SU-DHL-6 (cell line): ENCODE data around the gene NFE2L3.
A peak's percentile ranks its signal among the peaks of the same experiment; 100 is the strongest.
"Not testable (repeated sequence)": the region's sequence is repeated elsewhere in the genome, so short reads cannot be mapped to it uniquely, and the experiment has no call there.

ENCODE experiments used
- H2AFZ ChIP-seq: fragments of 200-600 bp; sonication (generic); 2 replicates; pipeline ENCODE4 v1.6.1; 2014; ENCODE audit warnings: low read depth, mild to moderate bottlenecking, moderate library complexity, mixed read lengths, antibody characterized with exemption, low read length; ENCODE audit not compliant: severe bottlenecking
- H3F3A ChIP-seq: fragments of 200-600 bp; shearing (Covaris generic); 2 replicates; pipeline ENCODE4 v1.6.0; 2016; ENCODE audit warnings: antibody characterized with exemption, mild to moderate bottlenecking; ENCODE audit not compliant: insufficient read depth
- H3K27ac ChIP-seq: fragments of 200-600 bp; sonication (generic); 2 replicates; pipeline ENCODE4 v1.5.1; 2016; ENCODE audit warnings: low read depth, mild to moderate bottlenecking, low read length, moderate library complexity, mixed read lengths
- H3K27me3 ChIP-seq: fragments of 200-600 bp; sonication (generic), shearing (Covaris generic); 2 replicates; pipeline ENCODE4 v1.6.0; 2014; ENCODE audit warnings: mild to moderate bottlenecking, low read length
- H3K36me3 ChIP-seq: fragments of 200-600 bp; sonication (generic); 2 replicates; pipeline ENCODE4 v1.6.1; 2014; ENCODE audit warnings: mild to moderate bottlenecking, low read length, mixed read lengths
- H3K4me2 ChIP-seq: fragments of 300-600, 200-600 bp; shearing (Covaris generic), sonication (generic); 2 replicates; pipeline ENCODE4 v1.6.0; 2014; ENCODE audit warnings: low read length, low read depth, mild to moderate bottlenecking; ENCODE audit not compliant: poor library complexity, severe bottlenecking
- H3K4me3 ChIP-seq: fragments of 200-600 bp; sonication (generic); 2 replicates; pipeline ENCODE4 v1.5.1; 2014; ENCODE audit warnings: antibody characterized with exemption, low read length, mild to moderate bottlenecking, mixed read lengths; ENCODE audit not compliant: insufficient read depth, poor library complexity, severe bottlenecking
- H3K79me2 ChIP-seq: fragments of 200-600 bp; sonication (generic); 2 replicates; pipeline ENCODE4 v1.6.1; 2014; ENCODE audit warnings: mild to moderate bottlenecking, low read length, moderate library complexity; ENCODE audit not compliant: insufficient read depth
- H3K9ac ChIP-seq: fragments of 200-600 bp; sonication (generic); 2 replicates; pipeline ENCODE4 v1.7.0; 2014; ENCODE audit warnings: mild to moderate bottlenecking, low read length
- H3K9me2 ChIP-seq: fragments of 200-600 bp; sonication (generic); replicated peaks from 2 replicates; pipeline ENCODE4 v1.6.1; 2014; ENCODE audit warnings: low read length; ENCODE audit not compliant: insufficient read depth
- H3K9me3 ChIP-seq: fragments of 200-600 bp; sonication (generic); 2 replicates; pipeline ENCODE4 v1.6.1; 2014; ENCODE audit warnings: low read length, mixed read lengths; ENCODE audit not compliant: insufficient read depth
- H4K20me1 ChIP-seq: fragments of 200-600 bp; sonication (generic); 2 replicates; pipeline ENCODE4 v1.6.1; 2014; ENCODE audit warnings: low read depth, mild to moderate bottlenecking, antibody characterized with exemption, low read length, moderate library complexity, mixed read lengths
- CTCF ChIP-seq: fragments of 200-600 bp; sonication (generic); IDR thresholded peaks from one replicate; pipeline ENCODE4 v1.5.1; 2017; ENCODE audit warnings: antibody characterized with exemption, mild to moderate bottlenecking, low read length, moderate library complexity; ENCODE audit not compliant: insufficient read depth, poor library complexity, severe bottlenecking
- EZH2phosphoT487 ChIP-seq: fragments of 200-600 bp; sonication (generic), shearing (Covaris generic); conservative IDR thresholded peaks from 2 replicates; pipeline ENCODE4 v1.6.1; 2018; ENCODE audit warnings: mild to moderate bottlenecking, antibody characterized with exemption, low read length, moderate library complexity, mixed read lengths

The NFE2L3 gene

GRCh38 chr7:26182706-26183105, 30.7 kb downstream of the NFE2L3 start:
- no peaks in the 10 kb centered on the region for H3K9me2 ChIP-seq
- H3K9me3 ChIP-seq = no peaks in the 10 kb centered on the region
- peaks cover 69% of the 10 kb centered on the region for H3F3A ChIP-seq
- H3K27ac ChIP-seq = no peak overlapping the region
- H3K36me3 ChIP-seq = no peaks in the 10 kb centered on the region
- no peaks in the 10 kb centered on the region for H3K27me3 ChIP-seq
- TF ChIP-seq EZH2phosphoT487 (no peak), CTCF (no peak)
- H3K4me3 ChIP-seq = no peak overlapping the region
- no peak overlapping the region for H3K9ac ChIP-seq
- no peak overlapping the region for H3K4me2 ChIP-seq
- H2AFZ ChIP-seq = no peak overlapping the region
- no peaks in the 10 kb centered on the region for H3K79me2 ChIP-seq
- no peaks in the 10 kb centered on the region for H4K20me1 ChIP-seq

GRCh38 chr7:26183545-26184280, 31.7 kb downstream of the NFE2L3 start:
- no peaks in the 10 kb centered on the region for H3K9me2 ChIP-seq
- no peak overlapping the region for H2AFZ ChIP-seq
- H4K20me1 ChIP-seq = peaks cover 2% of the 10 kb centered on the region; the same call in 1 of the 2 replicates
- no peaks in the 10 kb centered on the region for H3K27me3 ChIP-seq
- H3F3A ChIP-seq = peaks cover 79% of the 10 kb centered on the region
- no peak overlapping the region for H3K4me2 ChIP-seq
- H3K9me3 ChIP-seq = no peaks in the 10 kb centered on the region
- H3K27ac ChIP-seq = peak overlapping the region; percentile 6; the same call in 1 of the 2 replicates
- H3K79me2 ChIP-seq = no peaks in the 10 kb centered on the region
- no peak overlapping the region for H3K4me3 ChIP-seq
- H3K9ac ChIP-seq = no peak overlapping the region
- peaks cover 1% of the 10 kb centered on the region for H3K36me3 ChIP-seq
- TF ChIP-seq EZH2phosphoT487 (no peak), CTCF (no peak)

GRCh38 chr7:26184281-26185101, 32.5 kb downstream of the NFE2L3 start:
- H3K4me3 ChIP-seq, H3K4me2 ChIP-seq, H3K9ac ChIP-seq, H2AFZ ChIP-seq, H3K79me2 ChIP-seq, H3K27me3 ChIP-seq, H3K9me2 ChIP-seq, H3K9me3 ChIP-seq, H3K36me3 ChIP-seq: not testable (repeated sequence)
- Histone ChIP-seq H3F3A (peaks cover 87% of the 10 kb centered on the region), H3K27ac (peak overlapping the region; percentile 6; the same call in 1 of the 2 replicates), H4K20me1 (peaks cover 10% of the 10 kb centered on the region)
